Measurements from ENCODE around the gene IL3RA.

The IL3RA gene

DNA sequence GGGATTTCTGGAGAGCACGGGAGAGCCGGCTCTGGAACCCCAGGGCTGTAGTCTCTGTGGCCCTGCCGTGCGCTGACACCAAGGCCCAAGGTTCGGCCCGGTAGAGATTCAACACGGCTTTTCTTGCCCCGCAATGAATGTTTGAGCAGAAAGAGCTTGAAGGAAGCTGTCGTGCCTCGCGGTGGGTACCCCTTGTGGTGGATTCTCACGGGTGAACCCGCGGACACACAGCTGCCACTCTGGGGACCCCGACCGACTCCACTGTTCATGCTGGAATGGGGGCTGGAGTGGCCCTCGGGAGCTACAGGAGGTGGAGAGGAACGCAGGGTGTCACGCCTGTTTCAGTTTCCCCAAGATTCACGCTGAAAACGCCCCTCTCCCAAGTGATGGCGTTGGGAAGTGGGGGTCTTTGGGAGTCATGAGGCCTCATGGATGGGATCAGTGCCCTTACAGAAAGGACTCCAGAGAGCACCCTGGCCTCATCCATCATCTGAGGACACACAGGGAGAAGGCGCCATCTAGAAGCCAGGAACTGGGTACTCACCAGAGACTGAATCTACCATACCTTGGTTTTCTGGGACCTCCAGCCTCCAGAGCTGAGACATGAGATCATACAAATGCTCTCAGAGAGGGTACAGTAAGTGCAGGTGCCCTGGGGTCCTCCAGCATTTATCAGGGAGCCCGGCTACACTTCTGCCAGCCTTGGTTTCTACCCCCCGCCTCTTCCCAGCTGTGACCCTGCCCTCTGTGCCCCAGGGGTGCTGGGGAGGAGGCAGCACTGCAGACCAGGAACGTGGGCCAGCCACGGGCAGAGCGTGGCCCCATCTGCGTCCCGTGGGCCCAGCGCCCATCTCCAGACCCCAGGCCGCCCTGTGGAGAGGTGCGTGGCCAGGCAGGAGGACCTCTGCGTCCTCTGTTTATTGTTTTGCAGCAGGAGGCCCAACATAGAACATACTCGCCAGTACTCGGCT lies 49.0 kb downstream of the IL3RA start:
- no peak for DNase-seq (ENCODE audit: low spot score)

DNA sequence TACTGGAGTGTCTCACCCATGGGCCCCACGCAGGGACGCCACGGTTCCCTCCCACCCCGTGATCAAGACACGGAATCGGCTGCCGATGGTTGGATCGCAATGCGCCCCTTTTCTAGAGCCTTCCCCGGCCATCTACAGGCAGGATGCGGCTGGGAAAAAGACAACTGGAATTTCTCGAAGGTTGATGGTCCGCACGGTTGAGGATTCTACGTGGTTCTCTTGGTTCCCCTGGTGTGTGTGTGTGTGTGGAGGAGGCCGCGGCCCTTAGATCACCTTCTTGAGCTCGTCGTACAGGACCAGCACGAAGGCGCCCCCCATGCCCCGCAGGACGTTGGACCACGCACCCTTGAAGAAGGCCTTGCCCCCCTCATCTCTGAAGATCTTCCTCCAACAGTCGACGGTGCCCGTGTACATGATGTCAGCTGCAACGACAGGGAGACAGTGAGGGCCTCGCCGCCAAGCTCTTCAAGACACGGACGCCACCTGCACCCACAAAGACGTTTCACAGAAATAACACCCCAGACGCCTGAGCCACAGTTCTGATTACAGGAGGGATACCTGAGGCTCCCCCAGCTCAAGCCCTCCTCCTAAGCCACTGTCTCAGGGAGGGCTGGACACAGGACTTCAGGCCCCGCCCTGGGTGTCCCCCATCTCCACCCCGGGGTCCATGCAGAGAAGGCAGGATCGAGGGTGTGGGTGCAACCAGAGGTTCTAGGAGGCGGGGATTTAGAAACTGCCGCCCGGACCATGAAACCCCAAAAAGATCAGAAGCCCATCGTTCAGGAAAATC lies 49.9 kb downstream of the IL3RA start:
- no peak for DNase-seq (ENCODE audit: low spot score)

DNA sequence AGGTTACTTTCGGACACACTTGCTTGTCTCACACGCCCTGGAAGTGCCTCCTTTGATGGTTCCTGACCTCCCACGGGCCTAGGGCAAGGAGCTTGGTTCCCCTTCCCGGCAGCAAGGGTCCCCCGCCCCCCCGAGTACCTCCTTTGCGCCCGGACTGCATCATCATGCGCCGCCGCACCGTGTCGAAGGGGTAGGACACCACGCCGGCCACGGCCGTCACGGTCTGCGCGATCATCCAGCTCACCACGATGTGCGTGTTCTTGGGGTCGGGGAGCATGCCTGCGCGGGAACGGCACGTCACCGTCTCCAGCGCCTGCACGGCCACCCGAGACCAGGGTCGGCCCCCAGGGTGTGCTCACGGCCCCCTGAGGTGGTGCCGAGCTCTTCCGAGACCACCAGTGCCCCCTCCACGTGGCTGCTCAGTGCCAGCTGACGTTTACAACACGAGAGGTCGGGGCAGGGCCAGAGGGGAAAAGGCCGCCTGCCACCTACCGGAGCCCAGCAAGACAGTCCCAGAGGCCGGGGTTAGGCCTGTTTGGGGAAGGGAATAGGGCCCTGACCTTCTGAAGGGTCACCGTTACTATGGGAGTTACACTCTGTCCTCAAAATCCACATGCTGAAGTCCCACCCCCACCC lies 50.7 kb downstream of the IL3RA start:
- no peak for DNase-seq (ENCODE audit: low spot score)

DNA sequence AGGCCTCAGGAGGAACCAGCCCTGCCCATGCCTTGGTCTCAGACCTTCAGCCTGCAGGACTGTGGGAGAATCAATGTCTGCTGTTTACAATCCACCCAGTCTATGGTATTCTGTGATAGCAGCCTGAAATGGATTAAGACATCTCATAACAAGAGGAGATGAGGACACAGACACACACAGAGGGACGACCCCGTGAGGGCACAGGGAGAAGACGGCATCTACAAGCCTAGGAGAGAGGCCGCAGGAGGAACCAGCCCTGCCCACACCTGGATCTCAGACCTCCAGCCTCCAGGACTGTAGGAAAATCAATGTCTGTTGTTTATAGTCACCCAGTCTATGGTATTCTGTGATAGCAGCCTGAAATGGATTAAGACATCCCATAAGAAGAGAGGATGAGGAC lies 52.1 kb downstream of the IL3RA start:
- DNase-seq (ENCODE audit: low spot score): no peak

DNA sequence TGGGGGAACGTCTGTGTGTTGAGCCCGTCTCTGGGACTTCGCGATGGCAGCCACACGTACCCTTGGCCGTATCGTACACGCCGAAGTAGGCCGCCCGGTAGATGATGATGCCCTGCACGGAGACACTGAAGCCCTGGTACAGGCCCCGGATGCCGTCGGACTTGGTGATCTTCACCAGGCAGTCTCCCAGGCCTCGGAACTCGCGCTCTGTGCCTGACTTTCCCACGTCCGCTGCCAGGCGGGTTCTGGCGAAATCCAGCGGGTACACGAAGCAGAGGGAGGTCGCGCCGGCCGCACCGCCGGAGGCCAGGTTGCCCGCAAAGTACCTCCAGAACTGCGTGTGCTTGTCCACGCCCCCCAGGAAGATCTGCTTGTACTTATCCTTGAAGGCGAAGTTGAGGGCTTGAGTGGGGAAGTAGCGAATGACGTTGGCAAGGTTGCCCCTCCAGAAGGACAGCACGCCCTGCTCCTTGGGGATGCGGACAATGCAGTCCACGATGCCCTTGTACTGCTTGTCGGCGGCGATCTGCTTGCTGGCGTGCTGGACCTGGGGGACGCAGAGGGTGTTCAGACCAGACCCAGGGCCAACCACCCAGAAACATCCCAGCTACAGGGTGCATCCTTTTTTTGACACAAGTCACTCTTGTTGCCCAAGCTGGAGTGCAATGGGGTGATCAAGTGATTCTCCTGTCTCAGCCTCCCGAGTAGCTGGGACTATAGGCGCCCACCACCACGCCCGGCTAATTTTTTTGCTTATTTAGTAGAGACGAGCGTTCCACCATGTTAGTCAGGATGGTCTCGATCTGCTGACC lies 52.8 kb downstream of the IL3RA start:
- DNase-seq (ENCODE audit: low spot score): no peak

DNA sequence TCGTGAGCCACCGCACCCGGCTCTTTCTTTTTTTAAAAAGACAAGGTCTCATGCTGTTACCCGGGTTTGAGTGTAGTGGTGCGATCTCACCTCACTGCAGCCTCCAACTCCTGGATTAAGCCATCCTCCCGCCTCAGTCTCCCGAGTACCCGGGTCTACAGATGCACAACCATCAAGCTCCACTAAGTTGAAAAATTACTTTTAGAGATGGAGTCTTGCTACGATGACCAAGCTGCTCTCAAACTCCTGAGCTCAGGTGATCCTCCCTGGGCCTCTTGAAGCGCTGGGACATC lies 53.4 kb downstream of the IL3RA start:
- no peak for DNase-seq (ENCODE audit: low spot score)

DNA sequence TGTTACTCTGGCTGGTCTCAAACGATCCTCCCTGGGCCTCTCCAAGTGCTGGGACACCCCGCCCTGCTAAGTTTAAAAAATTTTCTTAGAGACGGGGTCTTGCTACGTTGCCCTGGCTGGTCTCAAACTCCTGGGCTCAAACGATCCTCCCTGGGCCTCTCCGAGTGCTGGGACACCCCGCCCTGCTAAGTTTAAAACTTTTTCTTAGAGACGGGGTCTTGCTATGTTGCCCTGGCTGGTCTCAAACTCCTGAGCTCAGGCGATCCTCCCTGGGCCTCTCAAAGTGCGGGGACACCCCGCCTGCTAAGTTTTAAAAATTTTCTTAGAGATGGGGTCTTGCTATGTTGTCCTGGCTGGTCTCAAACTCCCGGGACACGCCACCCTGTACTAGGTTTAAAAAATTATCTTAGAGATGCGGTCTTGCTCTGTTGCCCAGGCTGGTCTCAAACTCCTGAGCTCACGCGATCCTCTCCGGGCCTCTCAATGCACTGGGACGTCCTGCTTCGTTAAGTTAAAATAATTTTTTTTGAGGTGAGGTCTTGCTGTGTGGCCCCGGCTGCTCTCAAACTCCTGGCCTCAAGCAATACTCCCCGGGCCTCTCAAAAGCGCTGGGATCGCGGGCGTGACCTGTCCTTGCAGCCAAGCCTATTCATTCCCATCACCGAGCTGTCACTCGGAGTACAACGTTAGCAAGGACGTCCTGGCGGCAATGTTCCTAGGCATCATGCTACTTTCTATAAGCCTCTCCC lies 54.2 kb downstream of the IL3RA start:
- no peak for DNase-seq (ENCODE audit: low spot score)

DNA sequence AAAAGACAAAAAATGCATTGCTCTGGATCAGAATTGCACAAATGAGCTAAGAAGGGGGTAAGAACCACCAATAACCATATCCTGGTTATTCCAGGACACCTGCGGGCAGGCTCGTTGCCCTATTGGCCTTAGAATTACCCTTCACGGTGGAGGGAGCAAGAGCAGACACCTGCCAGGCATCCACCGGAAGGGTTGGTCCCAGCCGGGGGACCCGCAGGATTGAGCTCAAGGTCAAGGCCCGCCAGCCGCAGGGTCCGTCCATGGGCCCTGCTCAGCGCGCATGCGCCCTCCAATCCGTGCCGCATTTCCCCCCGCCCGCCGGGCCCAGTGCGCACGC lies 54.8 kb downstream of the IL3RA start:
- peak; percentile 90 for DNase-seq (ENCODE audit: low spot score)

DNA sequence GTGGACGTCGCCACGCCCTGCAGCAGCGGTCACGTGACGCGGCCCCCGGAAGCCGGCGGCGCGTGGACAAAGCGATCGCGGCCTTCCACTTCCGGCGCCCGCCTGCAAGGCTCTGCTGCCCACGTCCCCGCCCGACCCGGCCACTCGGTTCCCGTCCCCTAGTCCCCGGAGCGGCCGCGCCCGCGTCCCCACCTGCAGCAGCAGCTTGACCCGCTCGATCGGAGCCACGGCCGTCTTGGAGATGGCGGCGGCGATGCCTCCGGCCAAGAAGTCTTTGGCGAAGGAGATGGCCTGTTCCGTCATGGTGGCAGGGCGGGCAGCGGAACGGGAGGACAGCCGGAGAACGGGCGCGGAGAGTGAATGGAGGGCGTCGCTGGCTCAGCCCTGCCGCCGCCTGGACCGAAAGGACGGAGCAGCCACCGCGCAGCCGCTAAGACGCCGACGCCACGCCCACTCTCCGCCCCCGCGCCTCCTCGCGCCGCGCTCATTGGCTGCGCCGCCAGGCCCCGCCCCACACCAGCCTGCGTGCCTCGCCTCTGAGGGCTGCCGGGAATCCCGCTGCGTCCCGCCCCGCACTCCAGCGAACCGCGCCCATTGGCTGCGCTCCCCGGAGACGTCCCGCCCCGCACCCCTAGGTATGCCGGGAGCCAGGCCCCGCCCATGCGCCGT lies 55.3 kb downstream of the IL3RA start, which contains the start of gene SLC25A6:
SLC25A6 (minus strand) TSS at position 407 of the 669 bp plus-strand sequence; CDS start at position 303, 104 bp downstream.
- peak; percentile 97 for DNase-seq (ENCODE audit: low spot score)

DNA sequence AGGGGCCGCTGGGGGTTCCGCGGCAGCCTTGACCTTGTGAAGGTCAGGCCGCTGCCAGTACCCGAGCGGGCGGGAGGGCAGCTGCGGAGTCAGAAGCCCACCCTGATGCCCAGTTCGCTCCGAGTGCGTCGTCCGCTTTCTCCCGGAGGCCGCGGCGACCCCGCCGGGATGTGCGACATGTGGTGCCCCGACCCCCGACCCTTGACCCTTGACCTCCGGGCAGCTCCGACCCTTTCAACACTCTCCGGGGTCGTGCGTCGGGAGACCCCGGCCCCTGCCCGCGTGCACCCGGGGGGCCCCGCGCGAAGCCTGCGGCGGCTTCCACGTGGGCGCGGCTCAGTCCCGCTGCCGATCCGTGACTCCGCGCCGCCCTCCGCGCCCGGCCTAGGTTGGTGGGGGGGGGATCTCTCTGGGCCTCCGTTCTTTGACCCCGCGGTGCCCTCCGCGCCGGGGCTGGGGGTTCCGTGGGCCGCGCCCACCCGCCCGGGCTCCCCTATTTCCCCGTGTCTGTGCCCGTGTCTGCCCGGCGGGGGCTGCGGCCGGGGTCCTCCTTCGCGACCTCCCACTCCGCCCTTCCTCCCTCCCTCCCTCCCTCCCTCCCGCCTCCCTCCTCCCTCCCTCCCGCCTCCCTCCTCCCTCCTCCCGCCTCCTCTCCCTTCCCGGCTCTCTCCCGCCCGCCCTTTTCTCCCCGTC lies 55.9 kb downstream of the IL3RA start:
- DNase-seq (ENCODE audit: low spot score): peak; percentile 55

DNA sequence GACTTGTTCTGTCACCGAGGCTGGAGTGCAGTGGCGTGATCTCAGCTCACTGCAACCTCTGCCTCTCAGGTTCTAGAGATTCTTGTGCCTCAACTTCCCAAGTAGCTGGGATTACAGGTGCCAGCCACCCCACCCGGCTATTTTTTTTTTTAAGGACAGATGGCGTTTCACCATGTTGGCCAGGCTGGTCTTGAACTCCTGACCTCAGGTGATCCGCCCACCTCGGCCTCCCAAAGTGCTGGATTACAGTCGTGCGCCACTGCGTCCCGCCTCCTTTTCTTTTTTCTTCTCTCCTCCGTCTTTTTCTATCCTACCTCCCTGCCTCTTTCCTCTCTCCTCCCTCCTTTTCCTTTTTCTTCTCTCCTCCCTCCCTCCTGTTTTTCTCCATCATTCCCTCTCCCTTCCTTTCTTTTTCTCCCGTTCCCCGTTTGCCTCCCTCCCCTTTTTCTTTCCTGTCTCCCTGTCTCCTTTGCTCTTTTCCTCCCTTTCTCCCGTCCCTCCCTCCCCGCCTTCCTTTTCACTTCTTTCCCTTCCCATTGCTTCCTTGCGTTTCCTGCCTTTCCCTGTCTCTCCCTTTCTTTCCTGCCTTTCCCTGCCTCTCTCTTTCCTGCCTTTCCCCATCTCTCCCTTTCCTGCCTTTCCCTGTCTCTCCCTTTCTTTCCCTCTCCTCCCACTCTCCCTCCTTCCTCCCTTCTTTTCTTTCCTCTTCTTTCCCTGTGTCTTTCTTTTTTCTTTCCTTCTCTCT lies 57.5 kb downstream of the IL3RA start:
- DNase-seq (ENCODE audit: low spot score): no peak

DNA sequence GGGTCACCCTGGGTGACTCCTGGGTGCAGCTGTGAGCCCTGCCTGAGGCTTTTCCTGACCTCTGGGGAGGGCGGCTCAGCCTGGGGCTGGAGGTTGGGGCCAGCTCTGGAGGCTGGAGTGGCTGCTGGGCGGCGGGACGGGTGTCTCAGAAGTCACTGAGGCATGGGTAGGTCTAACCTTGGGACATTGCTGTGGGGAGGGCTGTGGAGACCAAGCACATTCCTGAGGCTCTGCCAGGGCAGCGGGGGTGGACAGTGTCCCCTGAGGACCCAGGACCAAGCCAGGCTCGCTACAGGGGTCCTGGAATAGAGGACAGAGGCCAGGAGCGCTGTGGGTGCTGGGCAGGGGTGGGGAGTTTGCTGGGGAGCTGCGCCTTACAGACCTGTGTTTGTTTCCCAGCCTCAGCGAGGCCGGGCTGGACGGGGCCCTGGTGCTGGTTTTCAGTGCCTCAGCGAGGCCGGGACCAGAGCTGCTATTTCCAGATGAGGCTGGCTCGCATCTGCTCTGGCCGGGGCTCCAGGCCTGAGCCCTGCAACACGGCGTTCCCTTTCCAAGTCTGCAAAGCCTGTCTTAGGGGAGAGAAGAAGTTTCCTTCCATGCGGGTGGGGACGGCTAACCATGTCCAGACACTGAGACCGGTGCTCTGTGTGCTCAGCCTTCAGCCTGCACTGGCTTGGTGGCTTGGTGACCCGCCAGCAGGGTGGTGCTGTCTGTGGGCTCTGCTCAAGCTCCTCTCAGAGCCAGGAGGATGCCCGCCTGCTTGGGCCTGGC lies 58.3 kb downstream of the IL3RA start:
- no peak for DNase-seq (ENCODE audit: low spot score)

DNA sequence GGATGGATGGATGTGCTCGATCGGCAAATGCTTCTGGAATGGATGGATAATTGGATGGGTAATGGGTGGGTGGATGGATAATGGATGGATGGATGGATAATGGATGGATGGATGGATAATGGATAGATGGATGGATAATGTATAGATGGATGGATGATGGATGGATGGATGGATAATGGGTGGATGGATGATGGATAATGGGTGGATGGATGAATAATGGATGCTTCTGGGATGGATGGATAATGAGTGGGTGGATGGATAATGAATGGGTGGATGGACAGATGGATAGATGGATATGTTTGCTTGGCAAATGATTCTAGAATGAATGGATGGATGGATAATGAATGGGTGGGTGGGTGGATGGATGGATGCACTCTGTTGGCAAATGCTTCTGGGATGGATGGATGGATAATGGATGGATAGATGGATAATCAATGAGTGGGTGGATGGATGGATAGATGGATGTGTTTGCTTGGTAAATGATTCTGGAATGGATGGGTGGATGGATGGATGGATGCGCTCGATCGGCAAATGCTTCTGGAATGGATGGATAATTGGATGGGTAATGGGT lies 59.1 kb downstream of the IL3RA start:
- no peak for DNase-seq (ENCODE audit: low spot score)

DNA sequence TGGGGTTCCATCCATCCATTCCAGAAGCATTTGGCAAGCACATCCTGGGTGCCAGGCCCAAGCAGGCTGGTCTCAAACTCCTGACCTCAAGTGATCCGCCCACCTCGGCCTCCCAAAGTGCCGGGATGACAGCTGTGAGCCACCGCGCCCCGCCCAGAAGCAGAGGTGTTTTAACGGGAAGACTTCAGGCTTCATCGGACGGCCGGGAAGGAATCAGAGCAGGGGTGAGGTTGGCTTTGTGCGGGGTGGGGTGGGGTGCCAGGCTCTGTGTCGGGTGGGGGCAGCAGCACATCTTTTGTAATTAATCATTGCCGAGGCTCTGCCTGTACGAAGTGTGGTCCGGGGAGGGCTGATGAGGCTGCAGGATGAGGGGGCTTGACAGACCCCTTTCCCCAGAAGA lies 60.4 kb downstream of the IL3RA start:
- no peak for DNase-seq (ENCODE audit: low spot score)

DNA sequence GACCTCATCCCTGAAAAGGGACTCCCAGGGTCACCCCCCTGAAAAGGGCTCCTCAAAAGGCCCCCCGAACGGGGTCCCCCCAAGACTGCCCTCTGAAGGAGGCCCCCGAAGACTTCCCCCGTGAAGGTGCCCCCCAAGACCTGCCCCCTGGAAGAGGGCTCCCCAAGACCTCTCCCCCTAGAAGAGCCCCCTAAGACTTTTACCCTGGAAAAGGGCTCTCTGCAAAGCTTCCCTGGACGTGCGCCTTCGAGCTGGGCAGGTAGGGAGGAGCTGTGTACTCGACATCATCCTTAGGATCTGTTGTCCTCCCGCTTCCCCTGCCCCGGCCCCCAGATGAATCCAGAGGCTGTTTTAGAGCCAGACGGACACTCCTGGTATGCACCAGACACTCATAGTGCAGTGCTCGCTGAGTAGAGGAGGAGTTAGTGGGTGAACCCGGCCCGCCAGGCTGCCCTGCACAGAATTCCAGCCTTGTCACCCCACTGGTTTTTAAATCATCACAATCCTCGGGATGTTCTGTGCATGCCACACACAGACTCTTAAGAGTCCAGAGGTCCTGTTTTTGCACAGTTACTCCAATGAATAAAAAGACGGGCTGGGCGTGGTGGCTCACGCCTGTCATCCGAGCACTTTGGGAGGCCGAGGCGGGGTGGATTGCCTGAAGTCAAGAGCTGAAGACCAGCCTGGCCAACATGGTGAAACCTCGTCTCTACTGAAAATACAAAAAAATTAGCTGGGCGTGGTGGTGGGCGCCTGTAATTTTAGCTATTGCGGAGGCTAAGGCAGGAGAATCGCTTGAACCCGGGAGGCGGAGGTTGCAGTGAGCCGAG lies 61.1 kb downstream of the IL3RA start:
- DNase-seq (ENCODE audit: low spot score): no peak

DNA sequence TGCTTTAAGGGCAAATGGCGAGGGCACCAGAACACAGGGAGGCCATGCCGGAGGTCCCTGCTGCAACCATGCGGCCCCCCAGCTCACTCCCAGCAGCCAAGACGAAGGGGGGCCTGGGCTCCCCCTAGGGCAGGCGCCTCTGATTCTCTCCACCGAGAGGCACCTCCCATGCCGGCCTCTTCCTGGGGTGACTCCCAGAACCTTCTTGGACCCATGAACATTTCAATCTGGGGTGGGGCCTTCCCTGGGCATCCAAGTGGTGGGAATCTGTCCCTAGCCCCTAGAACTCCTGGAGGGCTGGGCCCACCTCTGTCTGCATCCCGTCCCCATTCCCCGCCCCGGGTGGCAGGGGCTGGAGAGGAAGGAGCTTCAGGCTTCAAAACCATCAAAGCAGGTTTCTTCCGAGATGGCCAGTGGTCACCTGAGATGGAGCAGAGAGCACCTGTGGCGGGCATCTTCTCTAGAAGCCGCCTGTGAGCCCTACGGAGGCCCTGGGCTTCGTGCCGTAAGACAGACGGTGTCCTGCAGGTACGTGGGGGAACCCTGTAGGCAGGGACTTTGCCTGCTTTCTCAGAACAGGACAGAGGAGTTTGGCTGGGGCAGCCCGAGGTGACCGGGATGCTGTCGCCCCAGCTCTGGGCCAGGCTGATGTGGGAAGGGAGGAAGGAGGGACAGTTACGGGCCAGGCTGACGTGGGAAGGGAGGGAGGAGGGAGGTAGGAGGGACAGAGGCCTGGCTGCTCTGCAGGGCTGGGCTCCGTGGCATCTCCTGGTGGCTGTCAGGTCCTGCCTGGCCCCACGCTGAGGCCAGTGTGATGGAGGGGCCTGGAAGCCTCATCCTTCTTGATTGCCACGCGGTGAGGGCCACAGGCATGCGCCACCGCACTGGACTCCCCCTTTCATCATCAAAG lies 62.1 kb downstream of the IL3RA start:
- no peak for DNase-seq (ENCODE audit: low spot score)

Measured in iPS-NIHi11 (cell line).